Body of pancreas (tissue), 4 donors: ENCODE data around the gene GPR132. TPM values are rescaled to one million over a fixed set of nuclear protein-coding genes. Genes with fewer than 3 reads are reported as not detected.
"Not testable (repeated sequence)": the region's sequence is repeated elsewhere in the genome, so short reads cannot be mapped to it uniquely, and the experiment has no call there.

ENCODE experiments used
- ATAC-seq: fragments of 150-250 bp; one replicate; pipeline ENCODE4 v1.9.1; 2016
- DNase-seq, 4 donors: peaks; one replicate each; pipeline ENCODE4 v3.0.0-alpha.2; 2019
- H3K27ac ChIP-seq, 4 donors: fragments of 200-600 bp; sonication (generic); 1 replicate in 3 of 4; 2 replicates in 1 of 4; pipeline versions ENCODE4 v1.5.1 to v1.6.1; 2016 to 2019; ENCODE audit warnings: mild to moderate bottlenecking in 1 of 4, mixed read lengths in 1 of 4, moderate library complexity in 1 of 4
- H3K27me3 ChIP-seq, 2 donors: fragments of 200-600 bp; sonication (generic); one replicate each; pipeline ENCODE4 v1.6.0; 2016; ENCODE audit warnings: mild to moderate bottlenecking in 1 of 2
- H3K36me3 ChIP-seq, 2 donors: fragments of 200-600 bp; sonication (generic); replicated peaks in 1 of 2; 2 replicates each; pipeline ENCODE4 v1.5.1; 2016; ENCODE audit warnings: low read depth in 2 of 2; ENCODE audit not compliant: insufficient read depth in 1 of 2
- H3K4me1 ChIP-seq: fragments of 200-600 bp; sonication (generic); one replicate; pipeline ENCODE4 v1.6.0; 2016
- H3K4me3 ChIP-seq, 2 donors: fragments of 200-600 bp; sonication (generic); 1 replicate in 1 of 2; 2 replicates in 1 of 2; pipeline ENCODE4 v1.5.1; 2016 to 2019
- H3K9me3 ChIP-seq, 3 donors: fragments of 200-600 bp; sonication (generic); 1 replicate in 2 of 3; 2 replicates in 1 of 3; pipeline ENCODE4 v1.5.1; 2016
- POLR2A ChIP-seq, 3 donors: fragments of 450-650 bp; IDR thresholded peaks; one replicate each; pipeline ENCODE4 v1.6.1; 2016; ENCODE audit warnings: antibody characterized with exemption in 3 of 3, mild to moderate bottlenecking in 2 of 3
- WGBS, 2 donors: methylation state at CpG; one replicate each; pipeline ENCODE4 v1.1.5; 2017; 5-methylcytosine and 5-hydroxymethylcytosine counted together
- intact Hi-C: fragments of 100-400 bp; cut with DNase I; formaldehyde crosslinking; loops from one replicate; pipeline ENCODE4 v1.15.1; 2023
- total RNA-seq, 2 donors: library from RNA; depleted of rRNA; stranded (reverse); fragments of >200 nt; gene quantifications; one replicate each; pipeline ENCODE4 v1.1.0, GENCODE V29; 2016
- TF ChIP-seq, protein P1 (sequence below), 7 experiments: fragments of 450-650 bp in 4 of 7; fragments of 200-600 bp in 3 of 7; sonication (generic) in 3 of 7; IDR thresholded peaks; one replicate each; pipeline ENCODE4 v1.5.1; 2016 to 2019; ENCODE audit warnings: antibody characterized with exemption in 7 of 7

GPR132 gene
- total RNA-seq, 2 donors from 2014 or later: 1.0 TPM; not detected in 1

DNA sequence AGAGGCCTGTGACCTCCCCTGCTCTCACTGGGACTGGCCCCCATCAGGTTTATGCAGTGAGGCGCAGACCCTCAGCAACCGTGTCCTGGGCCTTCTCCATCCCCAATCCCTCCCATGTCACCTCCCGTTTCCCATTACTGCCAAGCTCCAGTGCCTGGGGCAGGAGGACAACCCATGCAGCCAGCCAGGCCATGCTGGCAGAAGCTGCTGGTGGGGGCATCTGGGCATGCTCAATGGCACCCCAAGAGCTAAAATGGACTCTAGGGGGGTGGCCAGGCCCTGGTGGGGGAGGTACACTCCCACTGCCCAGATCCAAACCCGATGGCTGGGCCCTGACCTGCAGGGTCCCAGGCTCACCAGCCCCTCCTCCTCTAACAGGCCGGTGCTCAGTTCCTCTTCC is 20.5 kb upstream of the GPR132 start:
- H3K27ac ChIP-seq: no peak overlapping the region
- WGBS, 2 donors: 56 to 67% methylated on average over 5 of the region's 5 CpGs
- H3K9me3 ChIP-seq: no peaks in the 10 kb centered on the region
- peaks cover 42% of the 10 kb centered on the region for H3K4me1 ChIP-seq
- ATAC-seq (no peak), DNase-seq (no peak)
- no peaks in the 10 kb centered on the region for H3K36me3 ChIP-seq
- intact Hi-C loops: loop anchor here (5.0 kb wide), 1 partner anchor 267 kb away; no protein-coding TSS in a partner anchor
- H3K27me3 ChIP-seq: no peaks in the 10 kb centered on the region
- H3K4me3 ChIP-seq: no peak overlapping the region
- TF ChIP-seq, protein P1, sequence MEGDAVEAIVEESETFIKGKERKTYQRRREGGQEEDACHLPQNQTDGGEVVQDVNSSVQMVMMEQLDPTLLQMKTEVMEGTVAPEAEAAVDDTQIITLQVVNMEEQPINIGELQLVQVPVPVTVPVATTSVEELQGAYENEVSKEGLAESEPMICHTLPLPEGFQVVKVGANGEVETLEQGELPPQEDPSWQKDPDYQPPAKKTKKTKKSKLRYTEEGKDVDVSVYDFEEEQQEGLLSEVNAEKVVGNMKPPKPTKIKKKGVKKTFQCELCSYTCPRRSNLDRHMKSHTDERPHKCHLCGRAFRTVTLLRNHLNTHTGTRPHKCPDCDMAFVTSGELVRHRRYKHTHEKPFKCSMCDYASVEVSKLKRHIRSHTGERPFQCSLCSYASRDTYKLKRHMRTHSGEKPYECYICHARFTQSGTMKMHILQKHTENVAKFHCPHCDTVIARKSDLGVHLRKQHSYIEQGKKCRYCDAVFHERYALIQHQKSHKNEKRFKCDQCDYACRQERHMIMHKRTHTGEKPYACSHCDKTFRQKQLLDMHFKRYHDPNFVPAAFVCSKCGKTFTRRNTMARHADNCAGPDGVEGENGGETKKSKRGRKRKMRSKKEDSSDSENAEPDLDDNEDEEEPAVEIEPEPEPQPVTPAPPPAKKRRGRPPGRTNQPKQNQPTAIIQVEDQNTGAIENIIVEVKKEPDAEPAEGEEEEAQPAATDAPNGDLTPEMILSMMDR (IDR thresholded peaks at IDR 0.05): no peak
- no peak for TF ChIP-seq POLR2A (IDR thresholded peaks at IDR 0.05)

GRCh38 chr14:105084741-105085571 is 19.7 kb upstream of the GPR132 start:
- Histone ChIP-seq H3K4me3 (no peak overlapping the region), H3K27ac (no peak overlapping the region), H3K27me3 (no peaks in the 10 kb centered on the region), H3K4me1 (peaks cover 34% of the 10 kb centered on the region), H3K9me3 (no peaks in the 10 kb centered on the region), H3K36me3 (no peaks in the 10 kb centered on the region)
- WGBS, 2 donors: 61 to 68% methylated on average over 11 to 14 of the region's 14 CpGs
- intact Hi-C loops: loop anchor here (5.0 kb wide), 1 partner anchor 267 kb away; no protein-coding TSS in a partner anchor
- DNase-seq: no peak
- ATAC-seq: no peak
- TF ChIP-seq, protein P1 (IDR thresholded peaks at IDR 0.05): no peak
- TF ChIP-seq POLR2A (IDR thresholded peaks at IDR 0.05): no peak

DNA sequence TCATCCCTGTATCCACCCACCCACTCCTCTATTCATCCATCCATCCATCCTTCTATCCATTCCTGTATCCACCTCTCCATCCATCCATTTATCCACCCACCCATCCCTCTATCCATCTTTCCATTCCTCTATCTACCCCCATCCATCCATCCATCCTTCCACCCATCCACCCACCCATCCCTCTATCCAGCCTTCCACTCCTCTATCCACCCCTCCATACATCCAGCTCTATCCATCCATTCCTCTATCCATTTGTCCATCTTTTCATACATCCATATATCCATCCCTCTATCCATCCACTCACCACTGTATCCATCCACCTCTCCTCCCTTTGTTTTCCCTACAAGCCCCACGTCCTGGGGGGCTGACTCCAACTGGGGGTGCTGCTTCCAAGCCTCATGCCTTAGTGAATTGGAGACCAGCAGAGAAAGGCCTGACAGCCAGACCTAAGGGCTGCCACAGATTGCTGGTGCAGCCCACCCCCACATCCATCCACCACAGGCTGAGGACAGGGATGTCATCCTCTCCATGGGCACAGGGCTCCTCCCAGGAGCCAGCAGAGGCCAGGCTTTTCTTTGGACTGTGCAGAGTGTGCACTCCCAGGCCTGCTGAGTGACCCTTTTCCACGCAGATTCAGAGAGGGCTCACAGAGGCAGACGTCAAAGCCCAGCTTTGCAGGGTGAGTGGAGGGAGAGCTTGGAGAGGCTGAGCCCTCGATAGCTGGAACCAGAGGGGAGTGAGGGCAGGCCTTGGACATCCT is 18.9 kb upstream of the GPR132 start:
- no peak overlapping the region for H3K27ac ChIP-seq
- H3K36me3 ChIP-seq: no peaks in the 10 kb centered on the region
- ATAC-seq: no peak
- H3K4me3 ChIP-seq: no peak overlapping the region
- TF ChIP-seq, protein P1 (IDR thresholded peaks at IDR 0.05): no peak
- no peak for TF ChIP-seq POLR2A (IDR thresholded peaks at IDR 0.05)
- intact Hi-C loops: no loop called here
- 49 to 57% methylated on average over 4 of the region's 4 CpGs for WGBS, 2 donors
- H3K27me3 ChIP-seq: no peaks in the 10 kb centered on the region
- no peaks in the 10 kb centered on the region for H3K9me3 ChIP-seq
- peaks cover 28% of the 10 kb centered on the region for H3K4me1 ChIP-seq
- no peak for DNase-seq

DNA sequence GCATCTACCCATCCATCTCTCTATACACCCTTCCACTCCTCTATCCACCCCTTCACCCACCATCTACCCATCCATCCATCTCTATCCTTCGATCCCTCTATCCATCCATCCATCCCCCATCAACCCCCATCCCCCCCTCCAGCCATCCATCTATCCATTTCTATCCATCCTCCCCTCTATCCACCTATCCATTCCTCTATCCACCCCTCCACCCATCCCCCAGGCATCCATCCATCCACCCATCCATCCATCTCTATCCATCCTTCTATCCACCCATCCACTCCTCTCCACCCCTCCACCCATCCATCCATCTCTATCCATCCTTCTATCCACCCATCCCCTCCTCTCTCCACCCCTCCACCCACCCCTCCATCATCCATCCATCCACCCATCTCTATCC is 17.5 kb upstream of the GPR132 start:
- DNase-seq (no peak), ATAC-seq (no peak)
- H3K4me3 ChIP-seq: no peak overlapping the region
- 94 to 95% methylated on average over 1 of the region's 1 CpG for WGBS, 2 donors
- intact Hi-C loops: no loop called here
- peaks cover 14% of the 10 kb centered on the region for H3K4me1 ChIP-seq
- TF ChIP-seq, protein P1 (IDR thresholded peaks at IDR 0.05): no peak
- no peak for TF ChIP-seq POLR2A (IDR thresholded peaks at IDR 0.05)
- H3K9me3 ChIP-seq: no peaks in the 10 kb centered on the region
- no peak overlapping the region for H3K27ac ChIP-seq
- no peaks in the 10 kb centered on the region for H3K27me3 ChIP-seq
- H3K36me3 ChIP-seq: no peaks in the 10 kb centered on the region

- DNase-seq, H3K4me3 ChIP-seq, H3K36me3 ChIP-seq, H3K4me1 ChIP-seq, ATAC-seq, intact Hi-C loops, H3K9me3 ChIP-seq, H3K27me3 ChIP-seq, H3K27ac ChIP-seq: not testable (repeated sequence)
- 71 to 78% methylated on average over 8 of the region's 8 CpGs for WGBS, 2 donors
Observed at GRCh38 chr14:105081473-105081872, 16.2 kb upstream of the GPR132 start.
